HEK293 (cell line): Measurements from ENCODE around the gene DEDD.

Experiments used
- CTCF ChIA-PET: fragments of 350-600 bp; formaldehyde crosslinking; extraction: SDS; loops from one replicate; lab custom pipeline; 2021; ENCODE audit warnings: antibody characterized with exemption; lab: Yijun Ruan, JAX
- POLR2A ChIA-PET: fragments of 300-600 bp; formaldehyde crosslinking; extraction: SDS; loops from one replicate; lab custom pipeline; 2020; ENCODE audit warnings: antibody characterized with exemption, inconsistent platforms; lab: Yijun Ruan, JAX
- H3K27ac ChIP-seq: fragments of 200-500 bp; sonication (Bioruptor generic); 2 replicates; pipeline ENCODE4 v1.5.1; 2014; ENCODE audit warnings: low read depth, low read length, control low read depth, inconsistent platforms; ENCODE audit errors: extremely low read depth
- H3K36me3 ChIP-seq, 2 experiments: fragments of 200-500 bp in 1 of 2; sonication (Bioruptor generic) in 1 of 2; 1 replicate in 1 of 2; 2 replicates in 1 of 2; pipeline ENCODE4 v1.5.1; 2014 to 2017; ENCODE audit warnings: inconsistent platforms in 2 of 2, low read length in 2 of 2; ENCODE audit not compliant: control insufficient read depth in 2 of 2, insufficient read depth in 1 of 2
- H3K4me1 ChIP-seq: fragments of 200-500 bp; sonication (Bioruptor generic); 2 replicates; pipeline ENCODE4 v1.5.1; 2014; ENCODE audit warnings: mild to moderate bottlenecking, low read length, inconsistent platforms; ENCODE audit not compliant: control insufficient read depth, insufficient read depth
- H3K4me3 ChIP-seq: 2 replicates; pipeline ENCODE4 v1.5.1; 2011; ENCODE audit warnings: low read depth, mild to moderate bottlenecking, control low read depth, low read length, moderate library complexity
- H3K9me3 ChIP-seq: fragments of 200-500 bp; sonication (Bioruptor generic); 2 replicates; pipeline ENCODE4 v1.5.1; 2014; ENCODE audit warnings: low read depth, low read length, inconsistent platforms; ENCODE audit not compliant: control insufficient read depth, insufficient read depth
- ZBTB7A ChIP-seq: fragments of 450-650 bp; formaldehyde crosslinking; IDR thresholded peaks from 2 replicates; pipeline ENCODE4 v1.5.1; 2016; ENCODE audit warnings: low read depth, missing biosample characterization, missing genetic modification characterization
- ZFP3 ChIP-seq: fragments of 450-650 bp; formaldehyde crosslinking; IDR thresholded peaks from 2 replicates; pipeline ENCODE4 v1.5.1; 2016; ENCODE audit warnings: low read depth, missing biosample characterization, missing genetic modification characterization
- ZNF155 ChIP-seq: fragments of 450-650 bp; formaldehyde crosslinking; IDR thresholded peaks from 2 replicates; pipeline ENCODE4 v1.5.1; 2016; ENCODE audit warnings: missing biosample characterization, missing genetic modification characterization
- ZNF175 ChIP-seq: fragments of 450-650 bp; formaldehyde crosslinking; IDR thresholded peaks from 2 replicates; pipeline ENCODE4 v1.5.1; 2016; ENCODE audit warnings: missing biosample characterization, missing genetic modification characterization
- ZNF184 ChIP-seq: fragments of 450-650 bp; IDR thresholded peaks from 2 replicates; pipeline ENCODE4 v1.5.1; 2018; ENCODE audit warnings: missing biosample characterization, mild to moderate bottlenecking, missing genetic modification characterization
- ZNF202 ChIP-seq: fragments of 450-650 bp; formaldehyde crosslinking; IDR thresholded peaks from 2 replicates; pipeline ENCODE4 v1.5.1; 2016; ENCODE audit warnings: missing biosample characterization, missing genetic modification characterization, borderline replicate concordance
- ZNF239 ChIP-seq: fragments of 450-650 bp; formaldehyde crosslinking; IDR thresholded peaks from 2 replicates; pipeline ENCODE4 v1.5.1; 2016; ENCODE audit warnings: missing biosample characterization, missing genetic modification characterization
- ZNF335 ChIP-seq: fragments of 450-650 bp; formaldehyde crosslinking; conservative IDR thresholded peaks from 2 replicates; pipeline ENCODE4 v1.5.1; 2016; ENCODE audit warnings: missing biosample characterization, missing genetic modification characterization
- ZNF404 ChIP-seq: fragments of 450-650 bp; formaldehyde crosslinking; IDR thresholded peaks from 2 replicates; pipeline ENCODE4 v1.5.1; 2017; ENCODE audit warnings: missing biosample characterization, missing genetic modification characterization
- ZNF518A ChIP-seq: fragments of 450-650 bp; formaldehyde crosslinking; conservative IDR thresholded peaks from 2 replicates; pipeline ENCODE4 v1.5.1; 2016; ENCODE audit warnings: low read depth, missing biosample characterization, missing genetic modification characterization
- ZNF629 ChIP-seq: fragments of 450-650 bp; formaldehyde crosslinking; IDR thresholded peaks from 2 replicates; pipeline ENCODE4 v1.5.1; 2017; ENCODE audit warnings: missing biosample characterization, missing genetic modification characterization
- ZNF654 ChIP-seq: fragments of 450-650 bp; formaldehyde crosslinking; IDR thresholded peaks from 2 replicates; pipeline ENCODE4 v1.5.1; 2016; ENCODE audit warnings: low read depth, missing biosample characterization, missing genetic modification characterization
- ZNF660 ChIP-seq: fragments of 450-650 bp; IDR thresholded peaks from 2 replicates; pipeline ENCODE4 v1.5.1; 2018; ENCODE audit warnings: missing biosample characterization, mild to moderate bottlenecking, missing genetic modification characterization
- ZNF785 ChIP-seq: fragments of 450-650 bp; formaldehyde crosslinking; IDR thresholded peaks from 2 replicates; pipeline ENCODE4 v1.5.1; 2016; ENCODE audit warnings: missing biosample characterization, missing genetic modification characterization
- ZNF792 ChIP-seq: fragments of 450-650 bp; formaldehyde crosslinking; IDR thresholded peaks from 2 replicates; pipeline ENCODE4 v1.5.1; 2016; ENCODE audit warnings: missing biosample characterization, missing genetic modification characterization

DEDD gene

GRCh38 chr1:161113915-161114314 is 18.6 kb downstream of the DEDD start:
- no peaks in the 10 kb centered on the region for H3K9me3 ChIP-seq
- peaks cover 3% of the 10 kb centered on the region; the same call in 1 of the 2 replicates for H3K4me1 ChIP-seq
- H3K4me3 ChIP-seq = no peak overlapping the region
- ChIA-PET CTCF (interaction anchor here (1.2 kb wide), 1 partner anchor 23 kb away, joined by 3 read pairs; no protein-coding TSS in a partner anchor), POLR2A (no interaction called here)
- no peak for TF ChIP-seq ZNF518A (tag by site-specific recombination)
- TF ChIP-seq ZBTB7A (tag by site-specific recombination) = no peak
- TF ChIP-seq, all 188 proteins: peak for 0
- peaks cover 0 to 10% of the 10 kb centered on the region in 2 experiments; a peak in 2 of 3 replicates for H3K36me3 ChIP-seq
- no peak overlapping the region for H3K27ac ChIP-seq

- POLR2A ChIA-PET = no interaction called here
- Histone ChIP-seq H3K4me1 (0 out of 2 replicates have a peak, but pooled peaks cover 2% of the 10 kb centered on the region), H3K36me3 (peaks cover 3 to 9% of the 10 kb centered on the region in 2 experiments; a peak in 2 of 3 replicates), H3K9me3 (no peaks in the 10 kb centered on the region), H3K4me3 (no peak overlapping the region), H3K27ac (no peak overlapping the region)
- CTCF ChIA-PET = interaction anchor here (1.6 kb wide), 1 partner anchor 13 kb away, joined by 5 read pairs; the partner anchor contains the start of gene KLHDC9
- TF ChIP-seq ZNF175 = no peak
- TF ChIP-seq ZFP3 (tag by site-specific recombination) = no peak
- no peak for TF ChIP-seq ZNF654 (tag by site-specific recombination)
- TF ChIP-seq ZNF785 (tag by site-specific recombination) = no peak
- no peak for TF ChIP-seq ZNF202 (tag by site-specific recombination)
- TF ChIP-seq ZNF404 (tag by site-specific recombination) = no peak
These were observed 20.9 kb downstream of the DEDD start for GRCh38 chr1:161111527-161111926.

- H3K27ac ChIP-seq = no peak overlapping the region
- peaks cover 3 to 9% of the 10 kb centered on the region in 2 experiments; a peak in 2 of 3 replicates for H3K36me3 ChIP-seq
- H3K4me1 ChIP-seq = 0 out of 2 replicates have a peak, but pooled peaks cover 2% of the 10 kb centered on the region
- ChIA-PET CTCF (no interaction called here), POLR2A (no interaction called here)
- no peak for TF ChIP-seq ZNF660
- no peak for TF ChIP-seq ZNF629 (tag by site-specific recombination)
- no peak for TF ChIP-seq ZNF184 (tag by site-specific recombination)
- no peak for TF ChIP-seq ZNF239 (tag by site-specific recombination)
- TF ChIP-seq ZNF335 (tag by site-specific recombination) = no peak
- TF ChIP-seq ZNF155 (tag by site-specific recombination) = no peak
- TF ChIP-seq ZNF792 (tag by site-specific recombination) = no peak
- TF ChIP-seq, all 188 proteins: peak for 0
- Histone ChIP-seq H3K9me3 (no peaks in the 10 kb centered on the region), H3K4me3 (no peak overlapping the region)
These were observed 21.4 kb downstream of the DEDD start for GRCh38 chr1:161111117-161111516.
